GM06990 (cell line): ENCODE results near the gene NAALAD2.
"Not testable (repeated sequence)": the region's sequence is repeated elsewhere in the genome, so short reads cannot be mapped to it uniquely, and the experiment has no call there.

Source experiments
- DNase-seq: peaks from one replicate; pipeline ENCODE4 v3.0.0-alpha.2; 2011; ENCODE audit not compliant: insufficient read length; ENCODE audit errors: extremely low read depth
- H3K27me3 ChIP-seq: replicated peaks from 2 replicates; pipeline ENCODE4 v1.6.0; 2011; ENCODE audit warnings: low read length; ENCODE audit not compliant: control insufficient read depth, insufficient read depth
- H3K36me3 ChIP-seq: 2 replicates; pipeline ENCODE4 v1.5.1; 2011; ENCODE audit warnings: low read length; ENCODE audit not compliant: control insufficient read depth, insufficient read depth
- H3K4me3 ChIP-seq: replicated peaks from 2 replicates; pipeline ENCODE4 v1.5.1; 2011; ENCODE audit warnings: low read depth, mild to moderate bottlenecking, control low read depth, low read length
- CTCF ChIP-seq: IDR thresholded peaks from 2 replicates; pipeline ENCODE4 v1.5.1; 2011; ENCODE audit warnings: low read length, control low read depth, mild to moderate bottlenecking, inconsistent platforms; ENCODE audit not compliant: insufficient read depth, poor library complexity, severe bottlenecking

The NAALAD2 gene

GRCh38 chr11:90228056-90228455 is 93.6 kb downstream of the NAALAD2 start:
- Histone ChIP-seq H3K27me3 (no peaks in the 10 kb centered on the region), H3K4me3 (no peak overlapping the region), H3K36me3 (no peaks in the 10 kb centered on the region)
- no peak for TF ChIP-seq CTCF
- DNase-seq: no peak

GRCh38 chr11:90229791-90230190 is 95.3 kb downstream of the NAALAD2 start:
- no peak for DNase-seq
- Histone ChIP-seq H3K4me3 (no peak overlapping the region), H3K36me3 (no peaks in the 10 kb centered on the region), H3K27me3 (no peaks in the 10 kb centered on the region)
- no peak for TF ChIP-seq CTCF

GRCh38 chr11:90234977-90235376 is 100.5 kb downstream of the NAALAD2 start:
- Histone ChIP-seq H3K27me3 (no peaks in the 10 kb centered on the region), H3K4me3 (no peak overlapping the region), H3K36me3 (no peaks in the 10 kb centered on the region)
- no peak for DNase-seq
- no peak for TF ChIP-seq CTCF

GRCh38 chr11:90235526-90235925 is 101.1 kb downstream of the NAALAD2 start:
- no peak for DNase-seq
- no peak for TF ChIP-seq CTCF
- Histone ChIP-seq H3K27me3 (no peaks in the 10 kb centered on the region), H3K4me3 (no peak overlapping the region), H3K36me3 (no peaks in the 10 kb centered on the region)

GRCh38 chr11:90237004-90237403 is 102.5 kb downstream of the NAALAD2 start:
- Histone ChIP-seq H3K4me3 (no peak overlapping the region), H3K27me3 (no peaks in the 10 kb centered on the region), H3K36me3 (no peaks in the 10 kb centered on the region)
- no peak for TF ChIP-seq CTCF
- DNase-seq: no peak

GRCh38 chr11:90239967-90240636 is 105.6 kb downstream of the NAALAD2 start:
- not testable (repeated sequence) for DNase-seq, H3K4me3 ChIP-seq, H3K27me3 ChIP-seq, H3K36me3 ChIP-seq
